CD4-positive, alpha-beta T cell treated with Interleukin-15 for 4 hours (primary cell): ENCODE data around the gene KICS2.
A peak's percentile ranks its signal among the peaks of the same experiment; 100 is the strongest.
"Not testable (repeated sequence)": the region's sequence is repeated elsewhere in the genome, so short reads cannot be mapped to it uniquely, and the experiment has no call there.

Experiments used
- DNase-seq: peaks from one replicate; pipeline ENCODE4 v3.0.0-alpha.2; 2020; ENCODE audit warnings: low spot score

The KICS2 gene

GRCh38 chr12:64222009-64222765 lies at the start of gene KICS2:
Gene KICS2 (minus strand): TSS chr12:64222296. CDS start chr12:64222237, 59 bp downstream.
- peak; percentile 88 for DNase-seq

DNA sequence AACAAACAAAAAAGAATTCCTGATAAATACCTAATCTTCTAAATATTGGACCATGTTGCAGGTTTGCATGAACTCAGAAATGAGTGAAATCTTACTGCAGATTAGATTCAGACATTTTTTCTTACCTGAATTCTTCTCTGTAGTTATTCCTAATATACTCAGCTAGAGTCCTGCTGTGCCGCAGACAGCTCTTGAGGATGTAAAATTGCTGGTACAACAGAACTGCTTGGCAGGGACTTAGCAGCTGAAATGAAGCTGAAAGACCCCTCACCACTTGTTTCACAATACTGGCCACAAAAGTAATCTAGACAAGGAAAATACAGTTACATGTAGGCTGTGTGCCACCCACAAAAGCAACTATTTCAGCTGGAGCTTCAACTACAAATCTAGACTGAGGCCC lies 48.3 kb upstream of the KICS2 start:
- no peak for DNase-seq

DNA sequence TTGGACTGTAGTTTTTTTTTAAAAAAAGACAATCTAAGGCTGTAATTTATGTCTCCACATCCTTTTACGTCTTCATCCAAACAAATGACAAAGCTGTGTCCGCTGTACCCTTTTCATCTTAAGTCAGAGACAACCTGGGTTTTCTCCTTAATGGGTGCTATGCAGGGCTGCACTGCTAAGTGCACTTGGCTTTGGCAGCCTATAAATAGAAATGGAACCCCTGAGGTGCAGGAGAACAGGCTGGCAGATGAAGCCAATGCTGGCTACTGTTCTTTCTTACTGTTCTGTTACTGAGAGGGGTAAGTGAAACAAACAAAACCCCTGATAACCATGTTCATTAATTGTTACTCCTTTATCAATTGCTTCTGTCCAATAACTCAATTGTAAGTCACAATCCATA lies 47.1 kb upstream of the KICS2 start:
- no peak for DNase-seq

DNA sequence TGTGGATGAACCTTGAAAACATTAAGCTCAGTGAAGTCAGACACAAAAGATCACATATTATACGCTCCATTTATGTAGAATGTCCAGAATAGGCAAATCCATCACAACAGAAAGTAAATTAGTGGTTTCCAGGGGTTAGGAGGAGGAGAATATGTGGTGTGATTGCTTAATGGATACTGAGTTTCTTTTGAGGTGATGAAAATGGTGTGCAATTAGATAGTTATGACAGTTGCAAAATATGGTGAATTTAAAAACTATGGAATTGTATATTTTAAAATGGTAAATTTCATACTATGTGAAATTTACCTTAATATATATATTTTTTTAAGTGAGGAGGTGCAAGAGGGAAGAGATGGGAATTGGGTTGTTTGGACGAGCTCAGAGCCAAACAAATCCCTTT lies 46.3 kb upstream of the KICS2 start:
- no peak for DNase-seq

- no peak for DNase-seq
Observed at GRCh38 chr12:64265839-64266238, 43.7 kb upstream of the KICS2 start.

GRCh38 chr12:64261813-64262212 lies 39.7 kb upstream of the KICS2 start:
- DNase-seq, result no peak

- DNase-seq, result no peak
Observed at GRCh38 chr12:64258576-64258975, 36.5 kb upstream of the KICS2 start.

GRCh38 chr12:64256166-64256800 lies 34.2 kb upstream of the KICS2 start:
- DNase-seq, result peak; percentile 60

DNA sequence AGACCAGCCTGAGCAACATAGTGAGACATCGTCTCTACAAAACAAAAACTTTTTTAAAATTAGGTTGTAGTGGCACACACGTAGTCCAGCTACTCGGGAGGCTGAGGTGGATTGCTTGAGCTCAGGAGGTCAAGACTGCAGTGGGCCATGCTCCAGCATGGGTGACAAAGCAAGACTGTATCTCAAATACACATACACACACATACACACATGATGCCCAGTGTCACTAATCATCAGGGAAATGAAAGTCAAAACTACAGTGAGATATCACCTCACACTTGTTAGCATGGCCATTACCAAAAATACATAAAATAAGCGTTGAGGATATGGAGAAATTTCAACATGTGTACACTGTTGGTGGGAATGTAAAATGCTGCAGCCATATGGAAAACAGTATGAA lies 33.2 kb upstream of the KICS2 start:
- DNase-seq, result no peak

DNA sequence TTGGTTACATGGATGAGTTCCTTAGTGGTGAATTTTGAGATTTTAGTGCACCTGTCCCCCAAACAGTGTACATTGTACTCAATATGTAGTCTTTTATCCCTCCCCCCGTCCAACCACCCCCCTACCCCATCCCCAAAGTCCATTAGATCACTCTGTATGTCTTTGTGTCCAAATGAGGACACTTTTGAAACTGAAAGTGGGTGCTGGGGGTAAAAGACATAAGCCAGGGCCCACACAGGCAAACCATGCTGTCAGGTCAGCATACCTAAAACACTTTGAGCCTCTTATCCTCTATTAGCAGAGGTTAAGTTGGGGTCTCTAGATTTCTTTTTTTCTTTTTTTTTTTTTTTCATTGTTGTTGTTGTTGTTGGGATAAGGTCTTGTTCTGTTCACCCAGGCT lies 31.3 kb upstream of the KICS2 start:
- DNase-seq, result no peak

DNA sequence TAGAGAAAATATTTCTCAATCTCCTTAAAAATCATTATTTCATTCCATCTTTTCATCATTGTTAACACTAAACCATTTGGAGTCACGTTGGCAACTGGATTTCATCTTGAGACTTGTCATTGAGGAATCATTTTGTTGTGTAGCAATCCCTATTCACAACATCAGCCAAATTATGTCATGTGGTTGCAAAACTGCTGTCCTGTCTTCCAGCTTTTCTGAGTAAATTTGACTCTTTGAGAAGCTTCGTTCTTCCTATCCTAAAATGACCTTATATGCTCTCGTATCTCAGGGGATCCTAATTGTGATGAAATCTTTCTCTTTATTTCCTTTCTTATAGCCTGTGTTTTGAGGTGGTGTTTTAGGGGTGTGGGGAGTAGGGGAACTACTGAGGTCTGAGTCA lies 30.6 kb upstream of the KICS2 start:
- no peak for DNase-seq

- no peak for DNase-seq
Observed at GRCh38 chr12:64243809-64244208, 21.7 kb upstream of the KICS2 start.

GRCh38 chr12:64240781-64241180 lies 18.7 kb upstream of the KICS2 start:
- no peak for DNase-seq

DNA sequence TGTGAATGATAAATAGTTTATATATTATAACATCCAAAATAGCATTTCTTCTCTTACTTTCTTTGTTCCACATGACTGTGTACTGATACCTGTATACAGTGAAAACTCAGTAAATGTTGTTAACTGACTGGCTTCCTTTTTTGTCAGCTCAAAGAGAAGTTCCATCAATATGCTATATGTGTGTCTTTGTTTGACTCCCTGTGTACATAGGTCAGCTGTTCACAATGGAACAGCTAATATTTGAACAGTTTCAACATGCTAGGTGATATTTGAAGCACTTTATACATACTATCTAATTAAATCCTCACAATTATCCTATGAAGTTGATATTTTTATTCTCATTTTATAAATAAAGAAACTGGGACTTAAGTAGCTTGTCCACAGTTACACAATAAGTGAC lies 15.3 kb upstream of the KICS2 start:
- DNase-seq, result no peak

GRCh38 chr12:64236549-64236948 lies 14.5 kb upstream of the KICS2 start:
- DNase-seq, result no peak

- DNase-seq, result no peak
Observed at GRCh38 chr12:64232196-64232595, 10.1 kb upstream of the KICS2 start.

- no peak for DNase-seq
Observed at GRCh38 chr12:64229796-64230195, 7.7 kb upstream of the KICS2 start.

DNA sequence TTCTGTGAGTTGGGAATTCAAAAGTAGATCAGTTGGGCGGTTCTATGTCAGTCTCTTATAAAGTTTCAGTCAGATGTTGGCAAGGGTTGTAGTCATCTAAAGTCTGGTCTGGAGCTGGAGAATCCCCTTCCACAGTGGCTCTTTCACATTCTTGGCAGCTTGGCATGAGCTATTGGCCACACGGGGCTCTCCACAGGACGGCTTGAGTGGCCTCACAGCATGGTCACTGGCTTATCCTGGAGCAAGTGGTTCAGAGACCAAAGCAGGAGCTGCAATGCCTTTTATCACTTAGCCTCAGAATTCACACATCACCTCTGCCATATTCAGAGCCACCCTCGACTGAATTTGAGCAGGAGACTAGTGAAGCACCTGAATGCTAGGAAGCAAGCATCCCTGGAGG lies 7.1 kb upstream of the KICS2 start:
- no peak for DNase-seq

DNA sequence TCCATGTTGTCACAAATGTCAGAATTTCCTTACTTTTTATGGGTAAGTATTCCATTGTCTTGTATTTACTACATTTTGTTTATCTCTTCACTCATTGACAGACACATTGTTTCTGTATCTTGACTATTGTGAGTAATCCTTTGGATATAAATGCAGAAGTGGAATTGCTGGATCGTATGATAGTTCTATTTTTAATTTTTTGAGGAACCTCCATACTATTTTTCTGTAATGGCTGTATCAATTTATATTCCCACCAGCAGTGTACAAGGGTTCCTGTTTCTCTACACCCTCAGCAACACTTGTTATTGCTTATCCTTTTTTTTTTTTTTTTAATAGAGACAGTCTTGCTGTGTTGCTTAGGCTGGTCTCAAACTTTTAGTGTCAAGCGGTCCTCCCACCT lies 3.5 kb upstream of the KICS2 start:
- no peak for DNase-seq

DNA sequence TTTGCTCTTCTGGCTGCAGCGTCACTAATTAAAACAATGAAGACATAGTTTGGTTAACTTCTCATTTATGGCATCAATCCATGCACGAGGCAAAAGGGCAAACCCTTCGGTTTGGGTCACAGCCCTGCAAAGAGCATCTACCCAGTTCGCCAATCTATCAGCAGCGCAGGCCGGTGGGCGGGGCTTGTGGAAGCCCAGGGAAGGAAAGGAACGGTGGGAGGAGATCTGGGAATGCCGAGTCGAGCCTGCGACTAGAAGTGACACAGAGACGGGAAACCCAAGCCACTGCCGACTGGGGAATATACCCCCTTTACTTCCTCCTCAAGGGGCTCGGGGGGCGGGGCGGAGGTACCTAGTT lies 466 bp downstream of the KICS2 start:
- DNase-seq, result peak; percentile 48

GRCh38 chr12:64220046-64220445 lies 2.0 kb downstream of the KICS2 start:
- no peak for DNase-seq

- DNase-seq, result no peak
Observed at GRCh38 chr12:64219145-64219544, 3.0 kb downstream of the KICS2 start.

DNA sequence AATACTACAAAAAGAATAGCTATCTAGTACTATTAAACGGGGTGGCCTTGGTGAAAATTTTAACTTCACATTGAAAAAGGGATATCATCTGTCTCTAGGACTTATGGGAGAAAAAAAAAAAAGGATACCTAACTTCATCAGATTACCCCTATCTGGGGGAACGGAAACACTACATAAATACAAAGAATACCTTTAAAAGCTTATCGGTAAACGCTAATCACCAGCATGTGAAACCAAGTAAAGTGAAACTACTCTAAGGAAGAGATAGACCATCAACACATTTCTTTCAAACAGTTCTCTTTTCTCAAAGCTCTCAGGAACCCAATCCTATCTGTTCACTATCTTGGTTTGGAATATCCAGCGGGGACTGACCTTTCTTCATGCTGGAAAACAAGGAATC lies 3.5 kb downstream of the KICS2 start:
- peak; percentile 11 for DNase-seq

GRCh38 chr12:64217643-64218042 lies 4.5 kb downstream of the KICS2 start:
- DNase-seq, result not testable (repeated sequence)
